GM12874 (cell line): ENCODE data around the gene LGALS3BP.

ENCODE experiments used
- TF ChIP-seq, protein P1 (sequence below): IDR thresholded peaks from 2 replicates; pipeline ENCODE4 v1.5.1; 2011; ENCODE audit warnings: low read depth, mild to moderate bottlenecking, control low read depth, low read length, moderate library complexity; ENCODE audit not compliant: insufficient read depth

The LGALS3BP gene

DNA sequence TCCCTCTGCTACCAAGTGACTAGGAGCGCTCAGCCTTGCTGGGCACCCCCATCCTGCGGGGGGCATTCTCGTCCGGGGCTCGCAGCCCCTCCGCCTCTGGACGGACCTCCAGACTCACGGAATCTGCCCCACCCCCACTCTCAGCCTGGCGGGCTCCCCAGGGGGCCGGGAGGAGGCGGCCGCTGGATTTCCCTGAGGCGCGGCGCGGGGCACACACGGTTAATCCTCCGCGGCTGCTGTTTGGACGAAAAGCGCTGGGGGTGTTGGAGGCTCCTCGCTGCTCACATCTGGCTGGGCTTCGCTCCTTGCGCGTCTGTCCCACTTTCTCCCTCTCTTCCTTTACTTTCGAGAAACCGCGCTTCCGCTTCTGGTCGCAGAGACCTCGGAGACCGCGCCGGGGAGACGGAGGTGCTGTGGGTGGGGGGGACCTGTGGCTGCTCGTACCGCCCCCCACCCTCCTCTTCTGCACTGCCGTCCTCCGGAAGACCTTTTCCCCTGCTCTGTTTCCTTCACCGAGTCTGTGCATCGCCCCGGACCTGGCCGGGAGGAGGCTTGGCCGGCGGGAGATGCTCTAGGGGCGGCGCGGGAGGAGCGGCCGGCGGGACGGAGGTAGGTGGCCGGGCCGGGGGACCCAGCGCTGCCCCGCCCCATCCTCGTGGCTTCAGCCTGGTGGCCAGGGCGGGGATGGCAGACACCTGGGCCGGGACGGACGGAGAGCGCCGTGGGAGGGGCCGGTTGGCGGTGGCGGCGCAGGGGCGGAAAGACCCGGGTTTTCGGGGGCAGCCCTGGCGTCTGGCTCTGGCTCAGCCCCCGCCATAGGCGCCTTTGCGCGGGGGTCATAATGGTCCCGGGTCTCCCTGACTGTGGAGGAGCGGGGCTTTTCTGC is 44.4 kb upstream of the LGALS3BP start, which contains the start of gene C1QTNF1:
Gene C1QTNF1 (plus strand): TSS at position 284 of the 886 bp plus-strand sequence. CDS start 19,800 bp downstream, outside the sequence.
- TF ChIP-seq, protein P1, sequence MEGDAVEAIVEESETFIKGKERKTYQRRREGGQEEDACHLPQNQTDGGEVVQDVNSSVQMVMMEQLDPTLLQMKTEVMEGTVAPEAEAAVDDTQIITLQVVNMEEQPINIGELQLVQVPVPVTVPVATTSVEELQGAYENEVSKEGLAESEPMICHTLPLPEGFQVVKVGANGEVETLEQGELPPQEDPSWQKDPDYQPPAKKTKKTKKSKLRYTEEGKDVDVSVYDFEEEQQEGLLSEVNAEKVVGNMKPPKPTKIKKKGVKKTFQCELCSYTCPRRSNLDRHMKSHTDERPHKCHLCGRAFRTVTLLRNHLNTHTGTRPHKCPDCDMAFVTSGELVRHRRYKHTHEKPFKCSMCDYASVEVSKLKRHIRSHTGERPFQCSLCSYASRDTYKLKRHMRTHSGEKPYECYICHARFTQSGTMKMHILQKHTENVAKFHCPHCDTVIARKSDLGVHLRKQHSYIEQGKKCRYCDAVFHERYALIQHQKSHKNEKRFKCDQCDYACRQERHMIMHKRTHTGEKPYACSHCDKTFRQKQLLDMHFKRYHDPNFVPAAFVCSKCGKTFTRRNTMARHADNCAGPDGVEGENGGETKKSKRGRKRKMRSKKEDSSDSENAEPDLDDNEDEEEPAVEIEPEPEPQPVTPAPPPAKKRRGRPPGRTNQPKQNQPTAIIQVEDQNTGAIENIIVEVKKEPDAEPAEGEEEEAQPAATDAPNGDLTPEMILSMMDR: 0 out of 2 replicates have a peak, but pooled peaks have one; percentile 5

DNA sequence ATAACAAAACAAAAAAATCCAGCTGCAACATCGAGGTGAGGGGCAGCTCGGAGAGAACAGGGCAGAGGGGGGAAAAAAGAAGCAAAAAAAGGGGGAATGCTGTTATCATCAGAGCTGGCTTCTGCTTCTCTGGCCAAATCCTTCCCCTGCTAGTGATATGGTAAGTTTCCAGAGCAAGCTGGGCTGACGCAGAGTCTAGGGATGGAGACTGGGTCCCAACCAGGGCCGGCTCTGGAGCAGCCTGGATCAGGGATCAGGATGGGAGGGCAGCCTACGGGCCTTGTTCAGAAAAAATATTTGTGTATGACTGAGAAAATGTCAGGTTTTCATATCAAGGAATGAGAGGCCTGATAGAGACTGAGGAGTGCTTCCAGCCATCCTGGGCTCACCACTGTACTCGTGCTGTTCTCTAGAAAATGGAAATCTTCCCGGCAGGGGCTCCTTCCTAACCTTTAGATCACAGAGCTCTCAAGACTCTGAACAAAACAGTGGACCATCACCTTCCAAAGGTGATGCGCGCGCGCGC is 43.5 kb upstream of the LGALS3BP start:
- TF ChIP-seq, protein P1: no peak

DNA sequence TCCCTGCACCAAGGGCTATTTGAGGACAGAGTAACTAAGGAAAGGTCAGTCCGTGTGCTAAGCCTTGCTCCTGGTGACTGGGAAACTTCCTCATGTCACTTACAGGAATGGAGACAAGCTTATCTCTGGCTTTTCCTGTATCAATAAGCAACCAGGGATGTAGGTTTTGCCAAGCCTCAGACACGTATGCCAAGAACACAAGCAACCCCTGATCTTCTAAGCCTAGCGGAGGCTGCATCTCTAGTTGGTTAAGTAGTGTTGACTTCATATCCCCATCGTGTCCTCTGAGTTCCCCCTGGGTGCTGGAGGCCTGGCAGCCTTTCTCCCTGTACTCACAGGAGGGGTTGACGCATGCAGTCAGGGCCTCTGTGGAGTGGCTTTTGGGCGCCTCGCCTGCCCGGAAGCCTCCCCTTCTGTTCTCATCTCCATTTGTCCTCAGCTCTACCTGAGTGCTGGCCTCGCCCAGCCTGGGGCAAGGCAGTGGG is 42.8 kb upstream of the LGALS3BP start:
- TF ChIP-seq, protein P1: no peak

- TF ChIP-seq, protein P1: no peak
These were observed 41.0 kb upstream of the LGALS3BP start for GRCh38 chr17:79020631-79021301.

- TF ChIP-seq, protein P1: peak; percentile 39; the same call in 1 of the 2 replicates
These were observed 40.2 kb upstream of the LGALS3BP start for GRCh38 chr17:79019632-79020584.

DNA sequence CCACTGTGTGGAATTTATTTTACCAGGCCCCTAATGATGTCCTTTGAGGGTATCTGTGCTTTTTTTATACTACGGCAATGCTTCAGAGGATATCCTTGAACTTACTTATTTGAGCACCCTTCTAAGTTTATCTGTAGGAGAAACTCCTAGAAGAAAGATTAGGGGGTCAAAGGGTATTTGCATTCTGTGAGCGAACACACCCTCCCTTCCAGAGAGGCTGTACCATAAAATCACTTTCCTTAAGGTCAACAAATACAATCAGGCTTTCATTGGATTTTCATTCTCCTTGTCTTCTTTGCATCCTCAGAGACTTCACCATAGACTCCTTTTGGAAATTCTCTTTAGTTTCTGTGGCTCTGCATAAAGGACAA is 39.5 kb upstream of the LGALS3BP start:
- TF ChIP-seq, protein P1: no peak
